HG02571 (cell line): ENCODE measurements around the gene MSANTD7.
"Not testable (repeated sequence)": the region's sequence is repeated elsewhere in the genome, so short reads cannot be mapped to it uniquely, and the experiment has no call there.

ENCODE experiments used
- ATAC-seq: cut with Tn5 transposase; IDR thresholded peaks from one replicate; pipeline ENCODE4 v1.9.1; 2021; ENCODE audit warnings: mild to moderate bottlenecking, moderate library complexity; ENCODE audit not compliant: unreplicated experiment

MSANTD7 gene, protein sequence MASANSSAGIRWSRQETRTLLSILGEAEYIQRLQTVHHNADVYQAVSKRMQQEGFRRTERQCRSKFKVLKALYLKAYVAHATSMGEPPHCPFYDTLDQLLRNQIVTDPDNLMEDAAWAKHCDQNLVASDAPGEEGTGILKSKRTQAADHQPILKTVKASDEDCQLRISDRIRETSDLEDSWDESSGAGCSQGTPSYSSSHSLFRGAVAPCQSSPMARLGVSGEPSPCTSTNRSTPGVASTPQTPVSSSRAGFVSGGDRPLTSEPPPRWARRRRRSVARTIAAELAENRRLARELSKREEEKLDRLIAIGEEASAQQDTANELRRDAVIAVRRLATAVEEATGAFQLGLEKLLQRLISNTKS

DNA sequence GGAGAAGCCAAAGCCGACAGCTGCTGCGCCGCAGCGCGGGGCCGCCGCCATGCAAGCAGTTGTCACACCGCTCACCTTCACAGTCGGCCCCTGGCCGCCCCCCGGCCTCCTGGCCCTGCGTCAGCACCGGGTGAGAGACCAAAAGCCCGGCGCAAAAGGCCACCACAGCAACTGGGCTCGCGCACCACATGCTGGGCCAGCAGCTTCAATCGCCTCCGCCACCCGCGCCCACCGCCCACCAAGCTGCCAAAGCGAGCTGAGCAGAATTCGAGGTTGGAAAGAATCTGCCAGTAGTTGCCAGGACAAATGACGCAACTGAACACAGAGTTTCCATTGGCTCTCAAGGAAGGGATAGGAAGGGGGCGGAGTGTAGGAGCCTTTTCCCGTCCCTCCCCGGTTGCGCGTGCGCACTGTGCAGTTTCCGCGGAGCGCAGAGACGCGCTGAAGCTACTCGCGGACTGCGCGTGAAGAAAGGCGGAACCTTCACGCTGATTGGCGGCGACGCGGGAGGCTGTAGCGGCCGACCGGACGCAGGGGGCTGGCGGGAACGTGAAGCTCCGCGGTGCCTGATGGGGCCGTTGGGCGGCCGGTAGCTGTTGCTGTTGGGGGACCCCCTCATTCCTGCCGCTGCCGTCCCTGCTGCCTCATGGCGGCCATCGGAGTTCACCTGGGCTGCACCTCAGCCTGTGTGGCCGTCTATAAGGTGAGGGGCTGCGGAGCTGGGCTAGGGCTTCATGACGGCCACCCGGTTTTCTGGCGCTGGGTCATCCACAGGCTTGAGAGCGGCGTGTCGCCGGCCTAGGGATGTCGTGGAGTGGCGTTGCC, at the start of gene MSANTD7, which contains the start of the genes CDNF and HSPA14:
TSS of gene MSANTD7 (plus strand) at position 550 of the 825 bp plus-strand sequence. CDS start 3,979 bp downstream, outside the sequence.
TSS of gene CDNF (minus strand) at position 281 of the 825 bp plus-strand sequence. CDS start at position 190, 91 bp downstream.
TSS of gene HSPA14 (plus strand) at position 550 of the 825 bp plus-strand sequence. CDS start at position 647, 97 bp downstream.
- ATAC-seq: peak; percentile 97

DNA sequence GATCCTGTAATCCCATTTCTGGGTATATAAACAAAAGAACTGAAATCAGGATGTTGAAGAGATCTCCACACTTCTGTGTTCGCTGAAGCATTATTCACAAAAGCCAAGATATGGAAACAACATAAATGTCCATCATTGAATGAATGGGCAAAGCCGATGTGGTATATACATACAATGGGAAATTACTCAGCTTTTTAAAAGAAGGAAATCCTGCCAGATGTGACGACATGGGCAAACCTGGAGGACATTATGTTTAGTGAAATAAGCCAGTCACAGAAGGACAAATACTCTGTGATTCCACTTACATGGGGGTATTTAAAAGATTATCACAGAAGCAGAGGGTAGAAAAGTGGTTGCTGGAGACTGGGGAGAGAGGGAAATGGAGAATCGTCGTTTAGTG, 39.5 kb upstream of the MSANTD7 start:
- no peak for ATAC-seq

DNA sequence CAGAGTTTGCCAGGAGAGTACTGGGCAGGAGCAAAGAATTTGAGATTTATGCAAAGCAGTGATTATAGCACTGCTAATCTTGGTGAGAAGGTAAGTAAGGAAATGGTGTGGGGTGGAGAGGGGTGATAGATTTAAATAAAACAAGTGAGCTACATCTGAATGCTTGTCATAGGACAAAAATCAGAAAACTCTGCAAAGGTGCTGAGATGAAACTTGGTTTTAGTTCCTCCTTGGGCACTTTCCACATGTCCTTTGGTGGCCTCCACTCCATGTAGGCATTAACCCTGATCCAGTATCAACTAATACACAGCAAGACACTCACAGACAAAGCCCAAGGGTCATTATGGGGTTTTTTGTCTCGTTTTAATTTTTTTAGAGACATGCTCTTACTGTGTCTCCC, 37.7 kb upstream of the MSANTD7 start:
- ATAC-seq: no peak

DNA sequence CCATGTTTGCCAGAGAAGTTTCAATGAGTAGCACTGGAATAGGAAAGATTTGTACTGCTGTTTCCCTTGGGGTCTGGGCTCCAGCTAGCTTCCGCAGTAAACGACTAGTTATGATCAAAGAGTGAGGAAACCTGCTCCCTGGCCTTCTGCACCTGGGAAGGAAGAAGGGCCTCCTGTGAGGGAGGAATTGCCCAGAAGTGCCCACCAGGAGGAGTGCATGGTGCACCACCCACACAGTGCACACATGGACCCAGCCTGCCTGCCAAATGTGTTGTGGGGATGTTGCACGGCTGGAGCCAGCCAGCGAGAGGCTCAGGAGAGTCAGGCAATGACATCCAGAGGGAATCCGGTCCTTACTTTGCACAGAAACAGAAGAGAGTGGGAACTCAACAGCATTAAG, 36.4 kb upstream of the MSANTD7 start:
- no peak for ATAC-seq

DNA sequence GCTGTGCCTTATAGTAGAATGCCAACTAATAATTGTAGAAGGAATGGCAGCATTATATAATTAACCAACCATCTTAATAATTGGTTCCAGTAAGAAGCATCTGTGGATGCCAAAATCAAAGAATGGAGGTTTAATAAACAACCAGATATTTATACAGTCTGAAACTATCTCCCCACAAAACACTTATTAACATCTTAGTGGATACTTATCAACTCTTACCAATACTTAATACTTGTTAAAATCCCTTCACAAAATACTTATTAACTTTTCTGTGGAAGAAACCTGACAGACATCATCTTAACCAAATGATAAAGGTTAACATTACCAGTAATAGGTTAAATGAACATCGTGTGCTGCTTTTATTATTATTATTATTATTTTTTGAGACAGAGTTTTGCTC, 34.3 kb upstream of the MSANTD7 start:
- no peak for ATAC-seq

DNA sequence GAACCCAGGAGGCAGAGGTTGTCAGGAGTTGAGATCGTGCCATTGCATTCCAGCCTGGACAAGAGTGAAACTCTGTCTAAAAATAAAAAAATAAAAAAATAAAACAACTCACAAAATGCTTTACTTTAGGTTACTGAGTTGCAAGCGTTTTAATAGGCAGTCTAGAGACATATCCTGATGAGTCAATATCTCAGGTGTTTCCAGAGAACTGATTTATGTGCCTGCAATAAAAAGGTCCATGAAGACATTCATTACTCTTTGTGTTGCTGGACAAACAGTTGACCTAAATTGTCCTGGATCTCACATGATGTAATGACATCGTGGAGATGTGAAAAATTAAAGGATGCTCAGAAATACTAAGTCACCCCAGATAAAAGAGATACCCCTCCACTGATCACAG, 31.8 kb upstream of the MSANTD7 start:
- ATAC-seq: no peak

DNA sequence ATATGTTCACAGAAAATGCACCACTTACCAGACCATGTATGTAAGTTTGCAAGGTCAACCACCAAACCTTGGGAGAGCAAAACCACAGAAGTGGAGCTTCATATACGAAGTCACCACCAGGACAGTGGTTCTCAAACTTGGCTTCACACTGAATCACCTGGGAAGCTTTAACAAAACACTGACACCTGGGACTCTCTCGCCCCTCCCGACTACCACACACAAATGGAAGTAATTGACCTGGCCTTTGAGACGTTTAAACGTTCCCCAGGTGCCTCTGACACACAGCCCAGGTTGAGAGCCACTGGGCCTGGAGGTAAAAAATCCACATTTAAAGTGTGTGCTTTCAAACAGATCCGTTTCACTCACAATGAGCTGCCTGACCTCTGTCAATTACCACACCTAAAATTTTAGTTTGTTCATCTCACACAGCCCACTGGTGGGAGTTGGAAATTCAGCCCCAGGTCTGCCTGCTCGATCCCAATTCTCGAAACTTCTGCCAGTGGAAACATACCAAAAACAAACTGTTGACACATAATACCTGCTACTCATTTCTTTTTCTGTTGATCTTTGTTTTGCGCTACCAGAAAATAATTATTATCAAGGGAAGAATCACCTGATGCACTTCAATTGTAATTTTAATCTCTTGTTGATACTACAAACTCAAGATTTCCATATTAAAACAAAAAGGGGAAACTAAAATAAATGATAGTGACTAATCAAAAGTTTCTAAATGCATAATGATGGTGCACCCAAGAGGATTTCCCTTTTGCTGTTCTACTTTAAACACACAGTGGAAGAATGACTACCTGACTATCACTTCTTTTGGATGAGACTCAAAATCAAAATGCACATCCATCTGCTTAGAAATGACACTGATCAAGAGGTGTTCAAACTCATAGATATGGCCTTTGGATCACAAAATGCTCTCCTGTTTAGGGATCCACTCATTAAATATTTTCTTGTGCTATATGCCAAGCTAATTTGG, 26.8 kb upstream of the MSANTD7 start:
- ATAC-seq: no peak

DNA sequence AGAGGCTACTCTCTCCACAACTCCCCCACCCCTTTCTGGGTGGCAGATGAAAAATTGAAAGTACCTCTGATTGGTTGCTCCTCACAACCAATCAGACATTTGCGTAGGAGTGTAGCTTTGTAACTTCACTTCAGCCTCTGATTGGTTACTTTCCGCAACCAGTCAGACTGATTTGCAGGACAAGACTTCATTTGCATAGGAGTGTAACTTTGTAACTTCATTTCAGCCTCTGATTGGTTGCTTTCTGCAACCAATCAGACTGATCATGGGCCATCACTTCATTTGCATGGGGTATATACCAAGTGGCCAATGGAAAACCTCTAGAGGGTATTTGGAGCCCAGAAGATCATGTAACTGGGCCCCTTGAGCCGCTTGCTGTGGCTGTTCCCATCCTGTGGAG, 25.8 kb upstream of the MSANTD7 start:
- ATAC-seq: no peak

DNA sequence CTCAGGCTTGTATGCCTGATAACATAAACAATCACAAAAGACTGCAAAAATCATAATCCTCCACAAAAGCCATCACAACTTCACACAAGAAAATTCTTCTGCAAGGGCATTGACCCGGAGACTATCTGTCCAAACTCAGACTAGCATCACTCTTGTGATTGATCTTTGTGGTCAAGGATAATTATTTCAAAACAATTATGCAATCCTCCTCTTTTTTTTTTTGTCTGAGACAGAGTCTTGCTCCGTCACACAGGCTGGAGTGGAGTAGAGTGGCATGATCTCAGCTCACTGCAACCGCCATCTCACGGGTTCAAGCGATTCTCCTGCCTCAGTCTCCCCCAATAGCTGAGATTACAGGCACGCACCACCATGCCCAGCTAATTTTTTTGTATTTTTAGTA, 22.4 kb upstream of the MSANTD7 start:
- ATAC-seq: no peak

DNA sequence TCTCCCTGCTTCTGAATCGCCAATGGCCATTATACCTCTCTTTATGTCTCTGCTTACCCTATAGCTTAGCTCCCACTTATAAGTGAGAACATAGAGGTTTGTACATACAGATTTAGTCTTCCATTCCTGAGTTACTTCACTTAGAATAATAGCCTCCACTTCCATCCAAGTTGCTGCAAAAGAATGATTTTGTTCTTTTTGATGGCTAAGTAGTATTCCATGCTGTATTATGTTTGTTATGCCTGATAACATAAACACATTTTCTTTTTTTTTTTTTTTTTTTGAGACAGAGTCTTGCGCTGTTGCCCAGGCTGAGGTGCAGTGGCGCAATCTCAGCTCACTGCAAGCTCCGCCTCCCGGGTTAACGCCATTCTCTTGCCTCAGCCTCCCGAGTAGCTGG, 21.4 kb upstream of the MSANTD7 start:
- not testable (repeated sequence) for ATAC-seq

DNA sequence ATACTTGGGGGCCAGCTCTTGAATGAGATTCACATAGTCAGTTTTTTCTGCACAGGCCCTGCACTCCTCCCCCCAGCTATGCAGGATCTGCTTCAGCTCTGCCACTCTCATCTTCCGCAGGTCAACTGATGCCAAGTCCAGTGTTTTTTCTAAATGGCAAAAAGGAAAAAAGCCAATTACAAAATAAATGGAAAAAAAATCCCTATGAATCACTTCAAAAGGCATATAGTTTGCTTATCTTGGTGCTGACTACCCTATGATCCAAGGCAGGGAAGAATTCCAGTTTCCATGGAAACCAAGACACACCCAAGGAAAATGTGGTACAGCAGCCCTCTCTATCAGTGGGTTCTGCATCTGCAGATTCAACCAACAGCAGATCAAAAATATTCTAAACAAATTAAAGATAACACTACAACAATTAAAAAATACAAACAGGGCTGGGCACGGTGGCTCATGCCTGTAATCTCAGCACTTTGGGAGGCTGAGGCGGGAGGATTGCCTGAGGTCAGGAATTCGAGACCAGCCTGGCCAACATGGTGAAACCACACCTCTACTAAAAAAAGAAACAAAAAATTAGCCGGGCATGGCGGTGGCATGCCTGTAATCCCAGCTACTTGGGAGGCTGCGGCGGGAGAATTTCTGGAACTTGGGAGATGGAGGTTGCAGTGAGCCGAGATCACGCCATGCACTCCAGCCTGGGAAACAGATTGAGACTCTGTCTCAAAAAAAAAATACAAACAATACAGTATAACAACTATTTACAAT, 17.9 kb upstream of the MSANTD7 start:
- ATAC-seq: no peak

DNA sequence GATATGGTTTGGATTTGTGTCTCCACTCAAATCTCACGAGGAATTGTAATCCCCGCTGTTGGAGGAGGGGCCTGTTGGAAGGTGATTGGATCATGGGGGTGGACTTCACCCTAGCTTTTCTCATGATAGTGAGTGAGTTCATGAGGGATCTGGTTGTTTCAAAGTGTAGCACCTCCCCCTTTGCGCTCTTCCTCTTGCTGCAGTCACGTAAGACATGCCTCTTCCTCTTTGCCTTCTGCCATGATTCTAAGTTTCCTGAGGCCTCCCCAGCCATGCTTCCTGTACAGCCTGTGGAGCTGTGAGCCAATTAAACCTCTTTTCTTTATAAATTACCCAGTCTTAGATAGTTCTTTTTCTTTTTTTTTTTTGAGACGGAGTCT, 17.3 kb upstream of the MSANTD7 start:
- no peak for ATAC-seq

DNA sequence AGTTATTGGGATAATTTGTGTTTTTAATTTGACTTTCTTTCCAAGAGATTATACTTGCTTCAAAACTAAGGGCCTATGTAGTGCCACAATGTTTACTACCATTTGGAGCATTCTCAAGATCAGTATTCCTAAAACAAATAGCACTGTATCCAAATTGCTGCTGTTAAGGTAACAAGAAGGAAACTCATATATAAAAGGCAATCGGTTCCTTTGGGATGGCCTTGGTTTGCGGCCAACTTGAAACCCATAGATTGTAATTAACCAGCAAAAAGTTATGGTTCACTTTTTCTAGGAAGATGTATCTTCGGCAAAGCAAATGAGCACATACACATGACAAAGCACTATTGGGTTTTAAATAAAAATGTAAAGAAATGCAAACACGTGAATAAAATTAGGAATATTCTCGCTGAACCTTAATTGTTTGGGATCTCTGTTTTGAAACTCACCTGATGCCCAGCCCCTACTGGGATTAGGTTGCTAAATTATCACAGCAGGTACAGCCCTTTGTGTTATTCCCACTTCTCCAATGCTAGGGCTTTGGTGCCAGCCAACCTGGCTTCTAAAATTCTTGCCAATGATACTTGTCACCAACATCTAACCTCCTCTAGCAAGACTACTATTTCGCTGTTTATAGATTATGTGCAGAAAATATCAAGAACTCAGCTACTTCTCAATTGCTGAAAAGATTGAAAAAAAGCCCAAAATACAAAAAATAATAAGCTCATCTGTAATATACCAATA, 16.3 kb upstream of the MSANTD7 start:
- ATAC-seq: no peak

DNA sequence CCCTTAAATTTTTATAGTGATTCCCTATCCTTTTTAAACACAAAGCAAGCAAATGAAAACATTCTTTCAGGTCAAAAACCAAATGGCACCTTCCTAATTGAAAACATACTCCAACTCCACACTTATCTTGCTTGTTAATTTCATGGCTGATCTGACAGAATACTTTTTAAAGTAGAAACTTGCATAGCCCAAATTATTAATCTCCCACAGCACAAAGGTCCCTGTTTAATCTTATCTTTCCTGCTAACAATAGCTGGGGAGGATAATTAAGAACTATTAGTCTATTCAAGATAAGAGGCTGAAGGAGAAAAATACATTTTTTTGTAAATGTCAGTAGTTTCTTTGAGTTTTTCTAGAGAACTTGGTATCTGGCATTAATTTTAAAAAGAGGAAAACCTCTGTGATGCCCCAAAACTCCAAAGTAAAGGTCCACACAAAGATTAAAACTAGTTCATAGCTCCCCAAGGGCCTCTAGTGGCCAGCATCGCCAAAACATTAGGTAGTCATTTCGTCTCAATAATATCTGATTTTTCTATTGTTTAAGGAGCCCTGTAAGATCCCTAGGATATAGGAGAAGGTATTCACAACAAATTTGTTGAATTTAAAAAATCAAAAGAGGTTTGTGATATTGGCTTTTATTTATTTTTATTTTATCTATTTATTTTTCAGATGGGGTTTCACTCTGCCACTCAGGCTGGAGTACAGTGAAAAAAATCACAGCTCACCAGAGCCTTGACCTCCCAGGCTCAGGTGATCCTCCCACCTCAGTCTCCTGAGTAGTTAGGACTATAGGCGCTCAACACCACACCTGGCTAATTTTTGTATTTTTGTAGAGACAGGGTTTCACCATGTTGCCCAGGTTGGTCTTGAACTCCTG, 15.0 kb upstream of the MSANTD7 start:
- no peak for ATAC-seq

DNA sequence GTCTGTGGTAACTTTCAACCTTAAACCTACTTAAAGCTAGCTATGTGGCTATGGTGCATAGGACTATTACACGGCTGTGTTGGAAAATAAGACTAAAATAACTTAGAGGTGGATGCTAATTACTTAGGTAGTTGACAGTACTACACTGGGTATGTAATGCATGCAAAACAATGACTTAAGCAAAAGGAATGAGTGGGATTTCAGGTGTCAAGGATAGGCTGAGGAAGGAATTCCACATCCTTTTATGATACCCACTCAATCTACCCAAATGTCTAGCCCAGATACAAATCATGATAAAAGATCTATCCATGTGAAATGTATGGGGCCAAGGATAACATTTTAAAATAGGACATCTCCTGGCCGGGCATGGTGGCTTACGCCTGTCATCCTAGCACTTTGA, 14.1 kb upstream of the MSANTD7 start:
- ATAC-seq: no peak

DNA sequence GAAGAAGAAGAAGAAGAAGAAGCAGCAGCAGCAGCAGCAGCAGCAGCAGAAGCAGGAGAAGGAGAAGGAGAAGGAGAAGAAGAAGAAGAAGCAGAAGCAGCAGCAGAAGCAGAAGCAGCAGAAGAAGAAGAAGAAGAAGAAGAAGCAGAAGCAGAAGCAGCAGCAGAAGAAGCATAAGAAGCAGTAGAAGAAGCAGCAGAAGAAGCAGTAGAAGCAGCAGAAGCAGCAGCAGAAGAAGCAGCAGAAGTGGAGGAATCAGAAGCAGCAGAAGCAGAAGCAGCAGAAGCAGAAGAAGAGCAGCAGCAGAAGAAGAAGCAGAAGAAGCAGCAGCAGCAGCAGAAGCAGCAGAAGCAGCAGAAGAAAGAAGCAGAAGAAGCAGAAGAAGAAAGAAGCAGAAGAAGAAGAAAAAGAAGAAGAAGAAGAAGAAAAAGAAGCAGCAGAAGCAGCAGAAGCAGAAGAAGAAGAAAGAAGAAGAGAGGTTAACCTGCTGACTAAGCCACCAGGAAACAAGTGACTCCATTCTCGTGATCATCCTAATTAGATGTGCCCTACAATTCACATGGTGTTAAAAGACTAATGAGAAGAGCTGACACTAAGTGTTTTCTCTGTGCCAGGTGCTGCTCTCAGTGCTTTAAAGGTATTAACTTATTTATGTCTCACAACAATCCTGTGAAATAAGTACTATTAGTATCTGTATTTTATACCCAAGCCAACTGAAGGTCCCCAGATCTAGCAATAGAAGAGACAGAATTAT, 11.9 kb upstream of the MSANTD7 start:
- ATAC-seq: no peak

DNA sequence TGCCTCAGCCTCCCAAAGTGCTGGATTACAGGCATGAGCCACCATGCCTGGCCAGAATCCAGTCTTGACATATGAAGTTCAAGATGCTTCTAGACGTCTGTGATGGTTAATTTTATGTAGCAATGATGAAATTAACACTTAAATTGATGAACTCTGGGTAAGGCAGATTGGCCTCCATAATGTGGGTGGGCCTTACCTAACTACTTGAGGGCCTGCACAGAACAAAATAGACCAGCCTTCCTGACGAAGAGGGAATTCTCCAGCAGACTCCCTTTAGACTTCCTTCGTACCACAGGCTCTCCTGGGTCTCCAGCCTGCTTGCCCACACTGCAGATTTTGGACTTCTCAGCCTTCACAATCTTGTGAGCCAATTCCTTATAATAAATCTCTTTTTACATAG, 5.0 kb upstream of the MSANTD7 start:
- ATAC-seq: no peak

DNA sequence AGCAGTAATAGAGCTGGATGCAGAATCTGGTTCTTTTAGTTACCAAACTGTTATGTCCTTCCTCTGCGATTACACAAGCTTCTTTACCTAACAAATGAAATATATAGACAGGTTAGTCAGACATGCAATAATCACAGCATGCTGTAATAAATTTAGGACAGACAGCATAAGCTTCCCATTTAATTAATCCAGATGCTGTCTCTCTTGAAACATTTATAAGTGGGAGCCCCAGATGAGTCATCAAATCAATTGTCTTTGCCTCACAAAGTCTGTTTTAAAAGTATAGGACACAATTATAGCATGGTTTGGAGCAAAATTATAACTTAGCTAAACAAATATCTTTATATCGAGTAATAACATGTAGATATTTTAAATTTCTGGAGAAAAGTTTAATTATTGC, 1.9 kb upstream of the MSANTD7 start:
- no peak for ATAC-seq
